IMR-90 (cell line): ENCODE measurements around the gene TAF3. TPM values are rescaled to one million over a fixed set of nuclear protein-coding genes. Genes with fewer than 3 reads are reported as not detected.

ENCODE experiments used
- ATAC-seq: fragments of 200-7000 bp; cut with Tn5 transposase; 2 replicates; pipeline ENCODE4 v1.9.1; 2020; ENCODE audit warnings: low read depth, mild to moderate bottlenecking, moderate library complexity
- BruUV-seq: library from RNA; stranded (reverse); fragments of 400-500 nt; replicated peaks from 2 replicates; lab custom pipeline; 2021; lab: Mats Ljungman, UMichigan
- CTCF ChIA-PET: fragments of 300-600 bp; formaldehyde crosslinking; extraction: SDS; loops from one replicate; lab custom pipeline; 2021; ENCODE audit warnings: antibody characterized with exemption; lab: Yijun Ruan, JAX
- POLR2A ChIA-PET: fragments of 300-600 bp; sonication (Branson Sonifier 250); formaldehyde crosslinking; loops from one replicate; lab custom pipeline; 2022; ENCODE audit warnings: antibody characterized with exemption; ENCODE audit not compliant: unreplicated experiment; lab: Charles Lee
- DNase-seq: peaks from one replicate; pipeline ENCODE4 v3.0.0; 2013
- H2AFZ ChIP-seq: replicated peaks from 2 replicates; pipeline ENCODE3; 2013; ENCODE audit warnings: low read length, mild to moderate bottlenecking; ENCODE audit not compliant: poor library complexity
- H2AK5ac ChIP-seq: 2 replicates; pipeline ENCODE4 v1.6.1; 2013; ENCODE audit warnings: low read depth, low read length, inconsistent platforms
- H2AK9ac ChIP-seq: replicated peaks from 2 replicates; pipeline ENCODE3; 2013; ENCODE audit warnings: mild to moderate bottlenecking, low read depth, low read length, moderate library complexity; ENCODE audit not compliant: poor library complexity
- H2BK120ac ChIP-seq: 2 replicates; pipeline ENCODE4 v1.6.1; 2013; ENCODE audit warnings: low read depth, low read length, inconsistent platforms
- H2BK15ac ChIP-seq: 3 replicates; pipeline ENCODE4 v1.6.1; 2013; ENCODE audit warnings: low read depth, low read length, inconsistent platforms
- H2BK20ac ChIP-seq: 2 replicates; pipeline ENCODE4 v1.6.1; 2013; ENCODE audit warnings: low read depth, mild to moderate bottlenecking, inconsistent platforms, low read length, moderate library complexity
- H2BK5ac ChIP-seq: 2 replicates; pipeline ENCODE4 v1.6.1; 2013; ENCODE audit warnings: mild to moderate bottlenecking, low read depth, low read length, inconsistent platforms; ENCODE audit not compliant: poor library complexity, severe bottlenecking
- H3K14ac ChIP-seq: replicated peaks from 2 replicates; pipeline ENCODE4 v1.6.1; 2013; ENCODE audit warnings: low read depth, low read length, inconsistent platforms
- H3K18ac ChIP-seq: 2 replicates; pipeline ENCODE4 v1.6.1; 2013; ENCODE audit warnings: low read depth, low read length, control low read depth
- H3K23ac ChIP-seq: 2 replicates; pipeline ENCODE4 v1.6.1; 2013; ENCODE audit warnings: low read depth, low read length, inconsistent platforms
- H3K27ac ChIP-seq: 2 replicates; pipeline ENCODE4 v1.5.1; 2013; ENCODE audit warnings: mild to moderate bottlenecking, control low read depth, low read length; ENCODE audit not compliant: insufficient read depth
- H3K27me3 ChIP-seq: 2 replicates; pipeline ENCODE4 v1.6.1; 2013; ENCODE audit warnings: low read length; ENCODE audit not compliant: control insufficient read depth, insufficient read depth
- H3K36me3 ChIP-seq: 2 replicates; pipeline ENCODE4 v1.6.1; 2013; ENCODE audit warnings: low read length, mixed read lengths; ENCODE audit not compliant: control insufficient read depth, insufficient read depth
- H3K4ac ChIP-seq: 2 replicates; pipeline ENCODE4 v1.6.1; 2013; ENCODE audit warnings: low read depth, low read length, inconsistent platforms
- H3K4me1 ChIP-seq: 2 replicates; pipeline ENCODE4 v1.6.1; 2013; ENCODE audit warnings: low read length, mixed read lengths; ENCODE audit not compliant: control insufficient read depth, insufficient read depth
- H3K4me2 ChIP-seq: 2 replicates; pipeline ENCODE4 v1.6.1; 2013; ENCODE audit warnings: low read depth, mild to moderate bottlenecking, control low read depth, low read length, moderate library complexity
- H3K4me3 ChIP-seq: 2 replicates; pipeline ENCODE4 v1.5.1; 2013; ENCODE audit warnings: low read depth, mild to moderate bottlenecking, control low read depth, low read length, moderate library complexity; ENCODE audit not compliant: insufficient read depth
- H3K56ac ChIP-seq: 2 replicates; pipeline ENCODE4 v1.6.1; 2013; ENCODE audit warnings: low read length, inconsistent platforms; ENCODE audit not compliant: insufficient read depth; ENCODE audit errors: extremely low read depth
- H3K79me1 ChIP-seq, 2 experiments: 2 replicates each; pipeline ENCODE4 v1.6.1; 2013; ENCODE audit warnings: low read length in 2 of 2, inconsistent platforms in 1 of 2, low read depth in 1 of 2
- H3K9ac ChIP-seq: 2 replicates; pipeline ENCODE4 v1.6.1; 2013; ENCODE audit warnings: low read depth, low read length, control low read depth
- H3K9me1 ChIP-seq: 2 replicates; pipeline ENCODE4 v1.6.1; 2013; ENCODE audit warnings: low read length, inconsistent platforms; ENCODE audit not compliant: insufficient read depth
- H3K9me3 ChIP-seq: 2 replicates; pipeline ENCODE4 v1.6.1; 2013; ENCODE audit warnings: low read length; ENCODE audit not compliant: control insufficient read depth, insufficient read depth
- H4K20me1 ChIP-seq: 2 replicates; pipeline ENCODE4 v1.6.1; 2013; ENCODE audit warnings: low read length, inconsistent platforms; ENCODE audit not compliant: insufficient read depth
- H4K5ac ChIP-seq: 2 replicates; pipeline ENCODE4 v1.6.1; 2013; ENCODE audit warnings: mild to moderate bottlenecking, low read depth, low read length, control low read depth
- H4K8ac ChIP-seq, 2 experiments: 2 replicates each; pipeline ENCODE4 v1.6.1; 2013; ENCODE audit warnings: low read depth in 2 of 2, low read length in 2 of 2, control low read depth in 1 of 2, inconsistent platforms in 1 of 2
- H4K91ac ChIP-seq: 2 replicates; pipeline ENCODE4 v1.6.1; 2013; ENCODE audit warnings: low read depth, low read length, inconsistent platforms; ENCODE audit not compliant: insufficient read depth
- RAD21 ChIP-seq: IDR thresholded peaks from 2 replicates; pipeline ENCODE4 v1.6.1; 2012; ENCODE audit warnings: low read length, improper control_type of control experiment
- SMC3 ChIP-seq: fragments of 150-350 bp; IDR thresholded peaks from 2 replicates; pipeline ENCODE4 v1.6.1; 2016; ENCODE audit warnings: low read depth, mild to moderate bottlenecking, antibody characterized with exemption, low read length, moderate library complexity
- WGBS, 2 experiments: methylation state at CpG; one replicate each; pipeline versions ENCODE4 v1.1.5 to v1.1.7; 2013; ENCODE audit warnings: missing lambda C conversion rate in 2 of 2; ENCODE audit not compliant: insufficient read length in 1 of 2; ENCODE audit errors: extremely low coverage in 2 of 2; 5-methylcytosine and 5-hydroxymethylcytosine counted together
- dilution Hi-C: fragments of 300-500 bp; cut with HindIII; formaldehyde crosslinking; loops from one replicate; pipeline ENCODE4 v1.14.3; 2018; ENCODE audit warnings: low sequenced_read_pairs; ENCODE audit not compliant: unreplicated experiment
- in situ Hi-C: fragments of 300-500 bp; cut with MboI; formaldehyde crosslinking; loops from 3 replicates; pipeline ENCODE4 v1.14.3; 2019; ENCODE audit warnings: low sequenced_read_pairs, inconsistent platforms, mixed read lengths
- intact Hi-C: fragments of 100-400 bp; cut with micrococcal nuclease; formaldehyde crosslinking; loops from 2 replicates; pipeline ENCODE4 v1.10.0; 2022
- polyA plus RNA-seq, 3 experiments: library from polyadenylated mRNA; depleted of rRNA; stranded (reverse); fragments of >200 nt; gene quantifications; 2 replicates each; pipeline ENCODE4 v1.2.3, GENCODE V29; 2012; ENCODE audit warnings: low replicate concordance in 1 of 3
- total RNA-seq: library from RNA; depleted of rRNA; stranded (reverse); fragments of >200 nt; gene quantifications from 2 replicates; pipeline ENCODE4 v1.2.3, GENCODE V29; 2012
- TF ChIP-seq, protein P1 (sequence below): fragments of 150-350 bp; IDR thresholded peaks from 2 replicates; pipeline ENCODE4 v1.6.1; 2017; ENCODE audit warnings: mild to moderate bottlenecking, antibody characterized with exemption, low read length, low read depth

Gene TAF3
- total and polyA plus RNA-seq, 2 of the 4 experiments (the other 2 are of a cell fraction), result 1.4 to 2.3 TPM

DNA sequence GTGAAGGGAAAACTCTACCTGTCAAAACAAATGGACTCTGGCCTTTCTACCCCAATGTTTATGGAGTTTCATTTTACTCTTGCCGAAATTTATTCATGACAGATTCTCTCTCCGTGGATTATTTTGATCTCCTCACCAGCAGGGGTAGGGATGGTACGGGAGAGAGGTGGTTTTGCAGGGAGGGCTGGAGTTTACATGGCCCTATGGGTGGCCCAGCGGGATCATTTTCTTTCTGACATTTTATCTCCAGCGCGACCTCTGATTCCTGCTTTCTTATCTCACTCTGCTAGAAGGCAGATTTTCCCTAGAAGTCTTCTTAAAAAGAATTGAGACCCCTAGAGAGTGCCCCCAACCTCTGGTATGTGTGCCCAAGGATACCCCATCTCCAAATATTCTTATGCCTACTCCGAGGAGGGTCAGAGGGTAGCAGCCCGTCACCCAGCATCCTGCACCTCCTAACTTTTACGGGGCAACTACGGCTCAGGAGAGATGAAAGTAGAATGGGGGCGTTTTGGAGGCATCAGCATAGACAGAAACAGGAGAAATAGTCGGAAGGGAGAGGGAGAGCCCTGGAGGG, 226.1 kb downstream of the TAF3 start:
- CTCF ChIA-PET, result no interaction called here
- dilution Hi-C loops, result no loop called here

More for the DNA sequence above, 226.1 kb downstream of the TAF3 start:
- no peak overlapping the region for H3K4ac ChIP-seq
- H2AK5ac ChIP-seq, result no peak overlapping the region
- H3K9me1 ChIP-seq, result no peaks in the 10 kb centered on the region
- no peak overlapping the region for H4K5ac ChIP-seq
- H2BK20ac ChIP-seq, result no peak overlapping the region
- TF ChIP-seq SMC3 (no peak), RAD21 (no peak)
- TF ChIP-seq, protein P1, sequence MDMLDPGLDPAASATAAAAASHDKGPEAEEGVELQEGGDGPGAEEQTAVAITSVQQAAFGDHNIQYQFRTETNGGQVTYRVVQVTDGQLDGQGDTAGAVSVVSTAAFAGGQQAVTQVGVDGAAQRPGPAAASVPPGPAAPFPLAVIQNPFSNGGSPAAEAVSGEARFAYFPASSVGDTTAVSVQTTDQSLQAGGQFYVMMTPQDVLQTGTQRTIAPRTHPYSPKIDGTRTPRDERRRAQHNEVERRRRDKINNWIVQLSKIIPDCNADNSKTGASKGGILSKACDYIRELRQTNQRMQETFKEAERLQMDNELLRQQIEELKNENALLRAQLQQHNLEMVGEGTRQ, result no peak
- WGBS, 2 experiments, result no CpG with 5 or more reads among the region's 12 CpGs
- no peak overlapping the region for H2AK9ac ChIP-seq
- no peaks in the 10 kb centered on the region for H3K36me3 ChIP-seq
- H3K79me1 ChIP-seq, result no peaks in the 10 kb centered on the region
- H2AFZ ChIP-seq, result no peak overlapping the region
- H2BK120ac ChIP-seq, result no peak overlapping the region
- peaks cover 11% of the 10 kb centered on the region; the same call in 1 of the 2 replicates for H3K9me3 ChIP-seq
- no peak overlapping the region for H4K8ac ChIP-seq
- no TSS peak for BruUV-seq
- no peak overlapping the region for H4K91ac ChIP-seq
- peaks cover 97% of the 10 kb centered on the region for H3K27me3 ChIP-seq
- no peak overlapping the region for H2BK5ac ChIP-seq
- H3K56ac ChIP-seq, result no peak overlapping the region
- in situ Hi-C loops (no loop called here), intact Hi-C loops (no loop called here)
- no peak overlapping the region for H3K14ac ChIP-seq
- 0 out of 2 replicates have a peak, but pooled peaks cover 1% of the 10 kb centered on the region for H3K4me1 ChIP-seq
- no peaks in the 10 kb centered on the region for H4K20me1 ChIP-seq
- DNase-seq (no peak), ATAC-seq (no peak)
- no peak overlapping the region for H3K4me3 ChIP-seq
- H3K27ac ChIP-seq, result no peak overlapping the region
- H3K4me2 ChIP-seq, result no peak overlapping the region; the same call in 1 of the 2 replicates
- H3K23ac ChIP-seq, result no peak overlapping the region
- H3K9ac ChIP-seq, result no peak overlapping the region
- no peak overlapping the region for H3K18ac ChIP-seq
- POLR2A ChIA-PET, result no interaction called here
- H2BK15ac ChIP-seq, result no peak overlapping the region
